HG03439 (cell line): ENCODE results near the gene COX4I2.
"Not testable (repeated sequence)": the region's sequence is repeated elsewhere in the genome, so short reads cannot be mapped to it uniquely, and the experiment has no call there.

Source experiments
- ATAC-seq: cut with Tn5 transposase; IDR thresholded peaks from one replicate; pipeline ENCODE4 v1.9.1; 2021; ENCODE audit warnings: mild to moderate bottlenecking, moderate library complexity; ENCODE audit not compliant: unreplicated experiment

COX4I2 gene

DNA sequence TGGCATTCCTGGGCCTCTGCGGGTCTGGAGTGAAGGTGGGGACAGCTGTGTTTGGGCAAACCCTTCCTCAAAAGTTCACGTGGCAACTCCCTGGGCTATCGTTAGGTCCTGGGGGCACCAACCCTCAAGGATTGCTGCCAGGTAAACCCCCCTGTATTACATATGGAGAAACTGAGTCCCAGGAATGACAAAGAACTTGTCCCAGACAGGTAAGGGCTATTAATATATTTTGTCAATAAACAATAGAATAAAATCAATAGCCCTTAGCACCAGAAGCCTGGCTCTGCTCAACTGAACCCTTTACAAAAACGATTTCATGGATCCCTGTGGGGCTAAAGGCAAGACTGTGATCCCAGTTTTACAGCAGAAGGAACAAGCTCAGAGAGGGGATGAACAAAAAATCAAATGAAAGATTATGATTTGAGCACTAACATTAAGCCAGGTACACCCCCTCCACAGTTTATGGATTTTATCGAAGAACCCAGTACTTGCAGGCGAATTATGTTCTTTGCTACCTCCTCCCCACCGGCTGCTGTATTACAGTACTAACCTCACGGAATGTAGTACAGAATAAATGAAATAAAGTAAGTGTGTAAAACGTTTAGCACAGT is 30.0 kb upstream of the COX4I2 start:
- ATAC-seq, result no peak

DNA sequence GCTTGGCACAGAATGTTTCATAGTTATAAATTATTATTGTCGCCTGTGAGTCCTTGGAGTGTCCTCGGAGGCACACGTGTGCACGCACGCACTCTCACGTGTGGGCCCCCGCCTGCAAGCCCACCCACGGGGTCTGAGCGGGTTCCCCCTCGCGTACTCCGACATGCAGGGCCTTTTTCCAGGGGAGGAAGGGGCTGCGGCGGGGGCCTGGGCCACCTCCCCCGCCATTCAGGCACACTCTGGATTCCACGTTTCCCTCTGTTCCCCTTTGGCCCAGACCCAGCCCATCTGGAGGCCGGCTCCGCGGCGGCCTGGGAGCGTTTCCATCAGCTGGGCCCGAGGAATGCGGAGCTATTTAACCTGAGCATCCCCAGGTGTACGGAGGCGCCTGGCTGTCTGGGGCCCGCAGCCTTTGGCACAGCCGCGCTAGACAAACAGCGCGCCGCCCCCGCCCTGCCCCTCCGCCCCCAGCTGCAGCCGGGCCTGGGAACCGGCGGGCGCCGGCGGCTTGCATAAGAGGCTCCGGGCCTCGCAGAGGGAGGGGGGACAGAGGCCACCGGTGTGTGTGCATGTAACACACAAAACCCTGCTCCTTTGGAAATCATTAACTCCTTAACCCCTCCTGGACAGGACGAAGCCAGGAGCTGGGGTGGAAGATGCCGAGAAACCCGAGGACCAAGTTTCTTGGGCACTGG is 29.3 kb upstream of the COX4I2 start:
- no peak for ATAC-seq

DNA sequence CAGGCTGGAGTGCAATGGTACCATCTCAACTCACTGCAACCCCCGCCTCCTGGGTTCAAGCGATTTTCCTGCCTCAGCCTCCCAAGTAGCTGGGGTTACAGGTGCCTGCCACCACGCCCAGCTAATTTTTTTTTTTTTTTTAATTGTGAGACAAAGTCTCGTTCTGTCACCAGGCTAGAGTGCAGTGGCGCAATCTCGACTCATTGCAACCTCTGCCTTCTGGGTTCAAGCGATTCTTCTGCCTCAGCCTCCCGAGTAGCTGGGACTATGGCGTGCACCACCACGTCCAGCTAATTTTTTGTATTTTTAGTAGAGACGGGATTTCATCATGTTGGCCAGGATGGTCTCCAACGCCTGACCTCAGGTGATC is 25.5 kb upstream of the COX4I2 start:
- ATAC-seq, result not testable (repeated sequence)

DNA sequence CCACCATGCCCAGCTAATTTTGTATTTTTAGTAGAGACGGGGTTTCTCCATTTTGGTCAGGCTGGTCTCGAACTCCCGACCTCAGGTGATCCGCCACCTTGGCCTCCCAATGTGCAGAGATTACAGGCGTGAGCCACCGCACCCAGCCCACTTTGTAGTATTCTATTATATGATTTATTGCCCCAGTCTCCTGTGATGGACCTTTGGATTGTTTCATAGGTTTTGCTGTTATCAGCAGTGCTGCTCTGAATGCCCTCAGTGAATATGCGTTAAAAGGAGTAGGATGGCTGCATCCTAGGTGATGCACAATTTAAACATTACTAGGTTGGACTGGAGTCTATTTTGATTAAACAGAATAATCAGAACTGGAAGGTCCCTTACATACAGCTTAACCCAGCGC is 22.3 kb upstream of the COX4I2 start:
- ATAC-seq, result no peak

DNA sequence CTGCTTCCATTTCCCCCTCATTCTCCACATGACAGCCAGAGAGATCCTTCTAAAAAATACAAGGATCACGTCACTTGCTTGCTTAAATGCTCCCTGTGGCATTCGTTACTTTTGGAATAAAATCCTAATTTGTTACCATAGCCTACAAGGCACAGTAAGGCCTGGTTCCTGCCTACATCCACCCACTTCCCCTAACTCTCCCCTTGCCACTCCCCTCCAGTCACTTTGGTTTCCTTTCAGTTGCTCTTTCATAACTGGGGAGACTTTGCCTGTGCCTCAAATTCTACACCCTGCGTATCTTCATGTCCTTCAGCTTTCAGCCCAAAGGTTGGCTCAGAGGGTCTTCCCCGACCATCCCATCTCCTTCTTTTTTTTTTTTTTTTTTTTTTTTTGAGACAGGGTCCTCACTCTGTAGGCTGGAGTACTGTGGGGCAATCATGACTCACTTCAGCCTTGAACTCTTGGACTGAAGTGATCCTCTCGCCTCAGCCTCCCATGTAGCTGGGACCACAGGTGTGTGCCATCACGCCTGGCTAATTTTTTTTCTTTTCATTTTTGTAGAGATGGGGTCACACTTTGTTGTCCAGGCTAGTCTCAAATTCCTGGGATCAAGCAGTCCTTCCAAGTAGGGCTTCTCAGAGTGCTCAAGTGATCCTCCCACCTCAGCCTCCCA is 20.1 kb upstream of the COX4I2 start:
- no peak for ATAC-seq

DNA sequence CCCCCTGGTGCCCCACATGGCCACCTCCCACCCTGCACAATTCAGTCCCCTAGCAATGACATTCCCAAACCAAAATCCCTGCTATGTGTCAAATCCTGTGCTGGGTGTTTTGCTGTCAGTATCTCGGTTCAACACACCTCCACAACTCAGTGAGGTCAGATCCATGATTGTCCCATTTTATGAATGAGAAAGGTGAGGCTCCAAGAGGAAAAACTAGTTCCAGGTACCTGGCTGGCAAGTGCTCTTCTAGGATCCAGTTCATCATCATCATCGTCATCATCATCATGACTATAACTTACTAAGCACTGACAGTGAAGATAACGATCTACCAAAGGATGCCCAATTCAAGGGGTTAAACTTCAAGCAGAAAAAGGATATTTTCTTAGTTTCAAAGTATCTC is 17.5 kb upstream of the COX4I2 start:
- no peak for ATAC-seq

DNA sequence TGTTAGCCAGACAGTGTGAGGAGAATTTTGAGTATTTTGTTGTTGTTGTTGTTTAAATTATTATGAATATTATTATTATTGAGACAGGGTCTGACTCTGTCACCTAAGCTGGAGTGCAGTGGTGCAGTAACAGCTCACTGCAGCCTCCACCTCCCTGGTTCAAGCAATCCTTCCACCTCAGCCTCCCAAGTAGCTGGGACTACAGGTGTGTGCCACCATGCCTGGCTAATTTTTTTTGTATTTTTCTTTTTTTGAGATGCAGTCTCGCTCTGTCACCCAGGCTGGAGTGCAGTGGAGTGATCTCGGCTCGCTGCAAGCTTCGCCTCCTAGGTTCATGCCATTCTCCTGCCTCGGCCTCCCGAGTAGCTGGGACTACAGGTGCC is 14.6 kb upstream of the COX4I2 start:
- ATAC-seq, result not testable (repeated sequence)

DNA sequence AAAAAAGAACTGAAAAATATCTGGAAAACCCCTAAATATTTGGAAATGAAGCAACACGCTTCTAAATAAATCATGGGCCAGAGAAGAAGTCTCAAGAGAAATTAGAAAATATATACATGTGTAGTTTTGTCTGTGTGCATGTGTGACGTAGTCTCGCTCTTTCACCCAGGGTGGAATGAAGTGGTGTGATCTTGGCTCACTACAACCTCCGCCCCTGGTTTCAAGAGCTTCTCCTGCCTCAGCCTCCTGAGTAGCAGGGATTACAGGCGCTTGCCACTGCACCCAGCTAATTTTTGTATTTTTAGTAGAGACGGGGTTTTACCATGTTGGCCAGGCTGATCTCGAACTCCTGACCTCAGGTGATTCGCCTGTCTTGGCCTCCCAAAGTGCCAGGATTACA is 11.2 kb upstream of the COX4I2 start:
- not testable (repeated sequence) for ATAC-seq

DNA sequence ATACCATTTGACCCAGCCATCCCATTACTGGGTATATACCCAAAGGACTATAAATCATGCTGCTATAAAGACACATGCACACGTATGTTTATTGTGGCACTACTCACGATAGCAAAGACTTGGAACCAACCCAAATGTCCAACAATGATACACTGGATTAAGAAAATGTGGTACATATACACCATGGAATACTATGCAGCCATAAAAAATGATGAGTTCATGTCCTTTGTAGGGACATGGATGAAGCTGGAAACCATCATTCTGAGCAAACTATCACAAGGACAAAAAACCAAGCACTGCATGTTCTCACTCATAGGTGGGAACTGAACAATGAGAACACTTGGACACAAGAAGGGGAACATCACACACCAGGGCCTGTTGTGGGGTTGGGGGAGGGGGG is 9.7 kb upstream of the COX4I2 start:
- not testable (repeated sequence) for ATAC-seq

DNA sequence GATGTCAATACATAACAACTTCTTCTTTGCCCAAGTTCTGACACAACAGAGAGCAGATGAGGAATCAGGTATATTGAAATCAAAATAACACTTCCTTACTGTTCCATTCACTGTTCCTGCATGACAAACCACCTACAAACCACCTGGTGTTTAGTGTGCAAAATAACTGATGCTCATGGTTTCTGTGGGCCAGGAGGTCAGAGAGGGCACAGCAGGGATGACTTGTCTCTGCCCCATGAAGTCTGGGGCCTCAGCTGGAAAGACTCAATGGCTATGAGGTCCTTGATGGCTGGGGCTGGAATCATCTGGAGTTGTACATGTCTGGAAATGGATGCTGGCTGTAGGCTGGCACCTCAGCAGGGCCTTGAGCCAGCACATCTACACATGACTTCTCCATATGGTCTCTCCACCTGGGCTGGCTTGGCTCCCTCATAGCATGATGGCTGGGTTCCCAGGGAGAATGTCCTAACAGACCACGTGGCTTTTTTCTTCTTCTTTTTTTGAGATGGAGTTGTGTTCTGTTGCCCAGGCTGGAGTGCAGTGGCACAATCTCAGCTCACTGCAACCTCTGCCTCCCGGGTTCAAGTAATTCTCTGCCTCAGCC is 7.4 kb upstream of the COX4I2 start:
- no peak for ATAC-seq

DNA sequence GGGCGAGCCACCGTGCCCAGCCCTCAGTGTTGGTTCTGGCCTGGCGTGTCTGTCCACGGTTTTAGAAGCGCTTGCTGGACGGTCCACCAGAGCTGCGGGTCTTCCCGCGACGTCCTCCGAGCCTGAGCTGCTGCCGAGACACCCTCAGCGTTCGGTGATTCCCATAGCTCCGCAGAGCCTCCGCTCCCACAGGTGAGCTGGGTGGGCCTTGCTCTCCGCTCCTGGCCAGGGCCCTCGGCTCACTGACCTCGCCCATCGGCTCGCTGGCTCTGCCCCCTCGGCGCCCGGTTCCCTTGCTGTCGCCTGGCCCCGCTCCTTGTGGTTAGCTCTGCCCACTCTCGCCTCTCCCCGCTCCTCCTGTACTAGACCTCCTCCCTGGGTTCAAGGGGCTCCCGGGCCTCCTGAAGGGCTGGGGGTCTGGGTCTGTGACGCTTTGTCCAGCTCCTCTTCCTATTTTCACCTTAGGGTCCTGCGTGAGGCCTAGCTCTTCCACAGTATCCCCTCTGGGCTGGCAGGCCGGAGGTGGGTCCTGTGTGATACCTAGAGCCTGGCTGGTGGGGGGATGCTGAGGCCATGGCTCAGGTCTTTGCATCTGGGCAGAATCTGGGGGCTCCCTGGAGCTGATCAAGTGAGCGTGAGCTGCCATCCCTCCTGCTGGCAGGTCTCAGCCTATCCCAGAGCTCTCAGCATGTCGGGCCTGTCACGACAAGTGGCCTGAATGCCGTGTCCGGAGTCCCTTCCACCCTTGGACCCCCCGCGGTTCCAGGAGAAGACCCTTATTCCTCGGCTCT is 5.0 kb upstream of the COX4I2 start:
- no peak for ATAC-seq

DNA sequence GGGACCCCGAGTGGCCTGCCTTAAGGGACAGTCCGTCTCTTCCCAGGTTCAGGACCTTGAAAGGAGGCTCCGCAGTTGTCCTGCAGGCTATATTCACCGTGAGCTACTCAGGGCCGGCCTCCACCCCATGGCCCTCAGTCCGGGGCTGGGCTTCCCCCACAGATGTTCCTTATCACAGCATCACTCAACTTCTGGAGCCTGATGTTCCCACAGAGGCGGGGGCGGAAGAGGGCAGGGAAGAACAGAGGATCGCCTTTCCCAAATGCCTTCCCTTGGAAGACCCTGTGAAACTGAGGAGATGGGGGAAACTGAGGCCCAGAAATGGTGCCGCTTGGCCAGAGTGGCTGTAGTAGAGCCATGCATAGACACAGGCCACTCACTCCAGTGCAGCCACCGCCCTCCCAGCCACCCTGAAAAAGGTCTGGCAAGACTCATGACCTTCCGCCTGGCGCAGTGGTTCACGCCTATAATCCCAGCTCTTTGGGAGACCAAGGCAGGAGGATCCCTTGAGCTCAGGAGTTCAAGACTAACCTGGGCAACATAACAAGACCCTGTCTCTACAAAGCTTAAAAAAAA is 4.3 kb upstream of the COX4I2 start:
- no peak for ATAC-seq

DNA sequence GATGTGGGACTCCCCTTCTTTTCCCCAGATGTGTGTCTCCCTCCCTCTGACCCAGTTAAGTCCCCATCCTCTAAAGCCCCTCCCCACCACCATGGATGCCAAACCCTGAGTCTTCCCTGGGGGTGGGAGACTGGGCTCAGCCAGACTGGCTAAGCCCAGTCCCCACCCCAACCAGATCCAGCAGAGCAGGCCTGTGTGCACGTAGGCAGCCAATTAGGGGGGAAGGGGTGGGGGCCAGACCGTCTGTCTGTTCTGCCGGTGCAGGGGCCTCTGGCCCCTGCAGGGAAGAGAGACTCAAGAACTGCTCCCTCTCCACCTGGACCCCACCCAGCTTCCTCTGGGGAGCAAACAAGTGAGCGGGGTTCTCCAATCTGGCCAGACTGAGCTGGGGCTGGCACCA is 605 bp downstream of the COX4I2 start:
- no peak for ATAC-seq

DNA sequence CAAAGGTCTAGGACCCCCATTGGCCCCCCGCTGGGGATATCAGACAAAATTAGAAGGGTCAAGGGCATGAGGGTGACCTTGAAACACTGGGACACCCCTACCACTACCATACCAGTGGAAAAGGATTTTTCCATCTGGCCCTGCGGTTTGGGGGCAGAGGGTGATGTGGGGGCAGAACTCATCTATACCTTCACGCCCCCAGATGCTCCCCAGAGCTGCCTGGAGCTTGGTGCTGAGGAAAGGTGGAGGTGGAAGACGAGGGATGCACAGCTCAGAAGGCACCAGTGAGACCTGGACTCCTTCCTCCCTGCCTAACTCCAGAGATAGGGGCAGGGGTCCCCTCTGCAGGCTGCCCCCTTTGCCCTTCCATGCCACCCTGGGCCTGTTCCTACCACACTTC is 1.1 kb downstream of the COX4I2 start:
- no peak for ATAC-seq

DNA sequence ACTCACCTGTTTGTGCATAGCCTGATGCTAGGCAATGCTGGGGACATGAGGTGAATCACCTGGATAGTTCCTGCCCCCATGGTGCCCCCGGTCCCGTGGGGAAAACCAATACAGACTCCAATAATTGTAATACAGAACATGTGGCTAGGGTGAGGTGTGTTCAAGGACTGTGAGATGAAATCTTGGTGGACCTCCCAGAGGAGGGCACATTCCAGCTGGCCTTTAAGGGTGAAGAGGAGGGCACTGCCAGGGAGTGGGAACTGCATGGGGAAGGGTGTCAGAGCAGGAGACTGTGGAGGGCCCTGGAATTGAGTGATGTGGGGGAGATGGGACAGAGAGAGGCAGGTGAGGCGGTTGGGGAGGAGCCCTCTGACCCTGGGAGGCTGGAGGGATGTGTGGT is 2.5 kb downstream of the COX4I2 start:
- ATAC-seq, result no peak

DNA sequence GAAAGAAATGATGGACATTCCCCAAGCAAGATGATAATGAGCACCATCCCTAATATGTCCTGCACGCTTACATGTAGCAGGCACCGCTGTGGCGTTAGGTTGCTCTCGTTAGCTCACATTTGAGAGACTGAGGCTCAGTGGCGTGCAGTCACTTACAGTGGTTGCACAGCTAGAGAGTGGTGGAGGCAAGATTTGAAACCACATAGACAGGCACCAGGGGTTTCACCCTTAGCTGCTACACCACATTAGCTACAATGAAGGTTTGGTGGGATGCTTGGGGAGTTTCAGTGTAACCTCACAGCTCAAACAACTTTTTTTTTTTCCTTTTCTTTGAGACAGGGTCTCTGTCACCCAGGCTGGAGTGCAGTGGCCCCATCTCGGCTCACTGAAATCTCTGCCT is 3.7 kb downstream of the COX4I2 start:
- ATAC-seq, result no peak

DNA sequence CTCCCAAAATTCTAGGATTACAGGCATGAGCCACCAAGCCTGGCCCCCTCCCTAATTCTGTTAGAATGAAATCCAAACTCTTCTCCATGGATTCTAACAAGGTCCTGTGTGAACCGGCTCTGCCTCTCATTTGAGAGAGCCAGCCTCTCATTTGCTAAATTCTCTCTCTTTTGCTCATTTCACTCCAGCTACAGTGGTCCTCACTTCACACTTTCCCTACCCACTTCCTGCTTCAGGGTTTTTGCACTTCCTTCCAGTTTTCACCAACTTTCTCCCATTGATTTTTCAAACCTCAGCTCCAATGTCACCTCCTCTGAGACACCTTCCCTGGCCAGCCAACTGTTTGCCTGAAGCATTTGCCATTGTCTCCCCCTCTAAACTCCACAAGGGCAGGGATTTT is 5.1 kb downstream of the COX4I2 start:
- ATAC-seq, result no peak

DNA sequence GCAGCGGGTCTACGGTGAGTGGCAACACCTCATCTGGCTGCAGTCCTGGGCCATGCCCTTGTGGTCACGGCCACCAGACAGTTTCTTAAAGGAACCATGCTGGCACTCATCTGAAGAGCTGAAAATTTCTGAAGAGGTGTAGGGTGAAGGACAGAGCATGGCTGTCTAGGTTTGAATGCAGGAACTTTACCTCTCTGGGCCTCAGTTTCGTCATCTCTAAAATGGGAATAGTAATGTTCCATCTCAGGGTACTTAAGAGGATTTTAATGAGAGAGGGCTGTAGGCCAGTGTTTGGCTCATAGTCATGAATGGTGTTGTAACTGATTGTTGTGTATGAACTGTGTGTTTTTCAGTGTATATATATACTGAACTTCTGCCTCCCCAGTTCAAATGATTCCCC is 5.8 kb downstream of the COX4I2 start:
- no peak for ATAC-seq

DNA sequence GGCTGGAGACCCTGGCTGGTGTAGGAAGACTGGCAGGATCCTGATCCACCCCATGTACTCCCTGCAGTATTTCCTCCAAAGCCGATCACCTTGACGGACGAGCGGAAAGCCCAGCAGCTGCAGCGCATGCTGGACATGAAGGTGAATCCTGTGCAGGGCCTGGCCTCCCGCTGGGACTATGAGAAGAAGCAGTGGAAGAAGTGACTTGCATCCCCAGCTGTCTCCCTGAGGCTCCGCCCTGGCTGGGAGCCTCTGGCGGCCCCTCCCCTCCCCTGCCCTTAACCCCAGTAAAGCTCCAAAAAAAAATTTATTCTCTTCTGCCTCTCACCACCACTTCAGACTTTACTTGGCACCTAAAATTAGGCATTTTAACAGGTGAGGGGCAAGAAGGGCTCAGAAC is 7.0 kb downstream of the COX4I2 start:
- no peak for ATAC-seq

DNA sequence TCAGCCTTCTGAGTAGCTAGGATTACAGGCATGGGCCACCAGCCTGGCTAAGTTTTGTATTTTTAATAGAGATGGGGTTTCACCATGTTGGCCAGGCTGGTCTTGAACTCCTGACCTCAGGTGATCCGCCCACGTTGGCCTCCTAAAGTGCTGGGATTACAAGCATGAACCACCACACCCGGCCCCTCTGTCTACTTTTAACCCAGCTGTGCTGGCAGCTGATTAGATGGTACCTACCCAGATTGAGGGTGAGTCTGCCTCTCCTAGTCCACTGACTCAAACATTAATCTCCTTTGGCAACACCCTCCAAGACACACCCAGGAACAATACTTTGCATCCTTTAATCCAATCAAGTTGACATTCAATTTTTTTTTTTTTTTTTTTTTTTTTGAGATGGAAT is 10.4 kb downstream of the COX4I2 start:
- ATAC-seq, result not testable (repeated sequence)

DNA sequence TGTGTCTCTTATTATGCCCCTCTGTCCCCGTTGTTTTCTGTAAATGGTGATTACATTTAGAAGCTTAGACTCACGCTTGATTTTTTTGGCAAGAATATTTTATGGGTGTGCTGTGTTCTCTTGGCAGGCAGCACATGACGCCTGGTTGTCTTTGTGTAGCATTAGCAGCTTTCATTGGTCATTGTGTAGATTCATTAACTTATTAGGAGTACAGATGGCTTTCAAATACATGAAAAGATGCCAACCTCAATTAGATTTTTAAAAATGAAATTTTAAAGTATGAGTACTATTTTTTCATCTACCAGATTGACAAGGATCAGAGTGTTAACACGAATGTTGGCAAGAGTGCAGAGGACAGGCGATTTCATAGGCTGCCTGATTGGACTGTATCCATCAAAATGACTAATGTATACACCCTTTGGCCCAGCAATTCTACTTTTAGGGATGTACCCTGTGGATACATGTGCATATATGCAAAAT is 15.2 kb downstream of the COX4I2 start:
- no peak for ATAC-seq
